K562 (cell line): ENCODE measurements around the gene FMNL3. TPM values are rescaled to one million over a fixed set of nuclear protein-coding genes. Genes with fewer than 3 reads are reported as not detected.

Experiments
- ATAC-seq: fragments of 200-7000 bp; cut with Tn5 transposase; 3 replicates; pipeline ENCODE4 v1.9.1; 2020; ENCODE audit warnings: moderate library complexity
- BruUV-seq: library from RNA; stranded (reverse); fragments of 400-500 nt; replicated peaks from 2 replicates; lab custom pipeline; 2021; lab: Mats Ljungman, UMichigan
- CTCF ChIA-PET: fragments of 300-600 bp; formaldehyde crosslinking; extraction: SDS; loops from one replicate; lab custom pipeline; 2021; ENCODE audit warnings: low intra/inter-chr PET ratio; lab: Yijun Ruan, JAX
- POLR2A ChIA-PET: fragments of 300-600, 350-650 bp; sonication (Branson Sonifier 250); formaldehyde crosslinking; extraction: SDS; loops from one replicate; lab custom pipeline; 2021; ENCODE audit warnings: antibody characterized with exemption, inconsistent platforms; lab: Yijun Ruan, JAX
- DNase-seq, 4 experiments: peaks; one replicate each; pipeline versions ENCODE4 v3.0.0 to v3.0.0-alpha.2; 2011 to 2018; ENCODE audit warnings: low spot score in 3 of 4, mixed read lengths in 3 of 4; ENCODE audit errors: extremely low read depth in 1 of 4
- FAIRE-seq: peaks from 2 replicates; lab custom pipeline; 2011; peaks lifted over from hg19 to GRCh38; lab: Jason Lieb, UNC
- H2AFZ ChIP-seq: 2 replicates; pipeline ENCODE4 v1.6.0; 2011; ENCODE audit warnings: low read depth, low read length, control low read depth, inconsistent platforms
- H3K27ac ChIP-seq: fragments of 200-600 bp; 3 replicates; pipeline ENCODE4 v1.8.0; 2011; ENCODE audit warnings: low read depth, mild to moderate bottlenecking, control low read depth, inconsistent platforms, low read length, moderate library complexity, mixed read lengths; ENCODE audit errors: extremely low read depth
- H3K27me3 ChIP-seq, 2 experiments: fragments of 300-600 bp in 1 of 2; 2 replicates in 1 of 2; 3 replicates in 1 of 2; pipeline versions ENCODE4 v1.6.0 to v1.8.0; 2011; ENCODE audit warnings: inconsistent platforms in 2 of 2, low read length in 2 of 2, mild to moderate bottlenecking in 1 of 2, mixed read lengths in 1 of 2, moderate library complexity in 1 of 2; ENCODE audit not compliant: control insufficient read depth in 2 of 2, insufficient read depth in 2 of 2
- H3K36me3 ChIP-seq: fragments of 300-600 bp; 3 replicates; pipeline ENCODE4 v1.8.0; 2011; ENCODE audit warnings: mild to moderate bottlenecking, low read length, inconsistent platforms; ENCODE audit not compliant: control insufficient read depth, insufficient read depth
- H3K4me1 ChIP-seq, 2 experiments: fragments of 200-600 bp in 1 of 2; replicated peaks in 1 of 2; 2 replicates in 1 of 2; 3 replicates in 1 of 2; pipeline versions ENCODE4 v1.5.1 to v1.8.0; 2011; ENCODE audit warnings: inconsistent platforms in 2 of 2, low read length in 2 of 2, mild to moderate bottlenecking in 1 of 2, mixed read lengths in 1 of 2, moderate library complexity in 1 of 2; ENCODE audit not compliant: control insufficient read depth in 2 of 2, insufficient read depth in 2 of 2
- H3K4me2 ChIP-seq: 2 replicates; pipeline ENCODE4 v1.6.1; 2011; ENCODE audit warnings: low read length, control low read depth, inconsistent platforms, mixed read lengths; ENCODE audit not compliant: insufficient read depth
- H3K4me3 ChIP-seq: fragments of 200-600 bp; sonication (generic), shearing (Covaris generic); 2 replicates; pipeline ENCODE4 v1.5.1; 2016; ENCODE audit warnings: control low read depth, inconsistent platforms
- H3K79me2 ChIP-seq: fragments of 200-600 bp; 3 replicates; pipeline ENCODE4 v1.8.0; 2011; ENCODE audit warnings: low read length, inconsistent platforms; ENCODE audit not compliant: control insufficient read depth, insufficient read depth
- H3K9ac ChIP-seq, 2 experiments: 2 replicates each; pipeline versions ENCODE4 v1.6.0 to v1.6.1; 2011; ENCODE audit warnings: low read depth in 2 of 2, low read length in 2 of 2, control low read depth in 1 of 2, inconsistent platforms in 1 of 2, mild to moderate bottlenecking in 1 of 2, mixed read lengths in 1 of 2; ENCODE audit not compliant: insufficient read depth in 1 of 2
- H3K9me1 ChIP-seq: one replicate; pipeline ENCODE4 v1.6.0; 2011; ENCODE audit warnings: inconsistent platforms, mild to moderate bottlenecking, low read length, moderate library complexity; ENCODE audit not compliant: control insufficient read depth, insufficient read depth
- H3K9me3 ChIP-seq: replicated peaks from 2 replicates; pipeline ENCODE4 v1.5.1; 2011; ENCODE audit warnings: low read depth, low read length, inconsistent platforms; ENCODE audit not compliant: control insufficient read depth, insufficient read depth
- H4K20me1 ChIP-seq: replicated peaks from 2 replicates; pipeline ENCODE4 v1.6.1; 2011; ENCODE audit warnings: low read length, inconsistent platforms, mixed read lengths; ENCODE audit not compliant: control insufficient read depth, insufficient read depth
- CXXC5 ChIP-seq: fragments of 250-450 bp; sonication (Bioruptor Pico); IDR thresholded peaks from 2 replicates; pipeline ENCODE4 v1.8.0; 2022; ENCODE audit warnings: inconsistent platforms, mild to moderate bottlenecking, moderate library complexity
- SMARCA4 ChIP-seq: fragments of 450-650 bp; IDR thresholded peaks from 2 replicates; pipeline ENCODE4 v1.6.1; 2016
- WGBS: fragments of 100-300 bp; shearing (Covaris generic); methylation state at CpG from one replicate; pipeline ENCODE4 v1.1.6; 2016; ENCODE audit warnings: low coverage, mixed read lengths; ENCODE audit not compliant: insufficient coverage; ENCODE audit errors: missing lambda C conversion rate; 5-methylcytosine and 5-hydroxymethylcytosine counted together
- in situ Hi-C: fragments of 300-500 bp; cut with MboI; formaldehyde crosslinking; loops from 4 replicates; pipeline ENCODE4 v1.15.0; 2018; ENCODE audit warnings: inconsistent platforms, mixed read lengths
- intact Hi-C: fragments of 100-400 bp; cut with micrococcal nuclease; formaldehyde crosslinking; loops from 2 replicates; pipeline ENCODE4 v1.14.2; 2022
- polyA plus RNA-seq, 8 experiments: library from polyadenylated mRNA; depleted of rRNA in 4 of 8; stranded (reverse) in 5 of 8; unstranded in 3 of 8; fragments of >200 nt; fragmentation: Nextera tagmentation in 2 of 8; fragmentation: Illumina TruSeq in 1 of 8; extraction: Ambion mirVana in 2 of 8; extraction: Trizol in 1 of 8; gene quantifications; 2 replicates each; pipeline versions ENCODE4 v1.2.1 to v1.2.3, GENCODE V29; 2011 to 2014; ENCODE audit warnings: inconsistent platforms in 1 of 8, missing spikeins in 1 of 8
- total RNA-seq, 7 experiments: library from RNA; depleted of rRNA in 6 of 7; stranded (reverse); fragments of >200 nt in 6 of 7; fragmentation: Illumina TruSeq in 2 of 7; extraction: Trizol in 2 of 7; gene quantifications; 2 replicates each; pipeline versions ENCODE4 v1.2.1 to v1.2.3, GENCODE V29; 2011 to 2021; ENCODE audit warnings: low replicate concordance in 1 of 7
- TF ChIP-seq, protein P1 (sequence below): fragments of 150-350 bp; IDR thresholded peaks from 2 replicates; pipeline ENCODE4 v1.6.1; 2014; ENCODE audit warnings: low read depth, mild to moderate bottlenecking, low read length, borderline replicate concordance

FMNL3 gene
- total and polyA plus RNA-seq, 9 of the 15 experiments (the other 6 are each of a cell fraction or from before 2014, with no cell fraction given) = 0.49 to 14.4 (median 6.8) TPM

DNA sequence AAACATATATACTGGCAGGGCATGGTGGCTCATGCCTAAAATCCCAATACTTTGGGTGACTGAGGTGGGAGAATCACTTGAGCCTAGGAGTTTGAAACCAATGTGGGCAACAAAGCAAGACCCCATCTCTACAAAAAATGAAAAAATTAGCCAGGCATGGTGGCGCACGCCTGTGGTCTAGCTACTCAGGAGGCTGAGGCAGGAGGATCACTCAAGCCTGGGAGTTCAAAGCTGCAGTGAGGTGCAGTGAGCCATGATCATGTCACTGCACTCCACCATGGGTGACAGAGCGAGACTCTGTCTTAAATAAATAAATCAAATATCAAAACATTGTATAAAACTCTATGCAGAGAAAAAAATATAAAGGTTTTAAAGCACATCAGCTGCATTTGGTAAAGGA, 5.2 kb downstream of the FMNL3 start:
- no peaks in the 10 kb centered on the region for H3K9me3 ChIP-seq
- no peaks in the 10 kb centered on the region for H3K27me3 ChIP-seq
- ChIA-PET POLR2A (interaction anchor here (0.7 to 2.0 kb wide), 2 partner anchors 23 to 118 kb away, joined by 3 to 9 read pairs; no protein-coding TSS in a partner anchor), CTCF (no interaction called here)
- no peak for DNase-seq
- H3K4me3 ChIP-seq = no peak overlapping the region
- no peaks in the 10 kb centered on the region for H3K36me3 ChIP-seq
- no peaks in the 10 kb centered on the region for H3K9me1 ChIP-seq
- H4K20me1 ChIP-seq = peaks cover 4% of the 10 kb centered on the region; the same call in 1 of the 2 replicates
- no peak overlapping the region for H3K9ac ChIP-seq
- H3K79me2 ChIP-seq = peaks cover 20% of the 10 kb centered on the region
- no peak for ATAC-seq
- no TSS peak for BruUV-seq
- no peak for FAIRE-seq
- TF ChIP-seq SMARCA4 = no peak
- no peak for TF ChIP-seq CXXC5 (CRISPR knock-in tag)
- TF ChIP-seq, protein P1, sequence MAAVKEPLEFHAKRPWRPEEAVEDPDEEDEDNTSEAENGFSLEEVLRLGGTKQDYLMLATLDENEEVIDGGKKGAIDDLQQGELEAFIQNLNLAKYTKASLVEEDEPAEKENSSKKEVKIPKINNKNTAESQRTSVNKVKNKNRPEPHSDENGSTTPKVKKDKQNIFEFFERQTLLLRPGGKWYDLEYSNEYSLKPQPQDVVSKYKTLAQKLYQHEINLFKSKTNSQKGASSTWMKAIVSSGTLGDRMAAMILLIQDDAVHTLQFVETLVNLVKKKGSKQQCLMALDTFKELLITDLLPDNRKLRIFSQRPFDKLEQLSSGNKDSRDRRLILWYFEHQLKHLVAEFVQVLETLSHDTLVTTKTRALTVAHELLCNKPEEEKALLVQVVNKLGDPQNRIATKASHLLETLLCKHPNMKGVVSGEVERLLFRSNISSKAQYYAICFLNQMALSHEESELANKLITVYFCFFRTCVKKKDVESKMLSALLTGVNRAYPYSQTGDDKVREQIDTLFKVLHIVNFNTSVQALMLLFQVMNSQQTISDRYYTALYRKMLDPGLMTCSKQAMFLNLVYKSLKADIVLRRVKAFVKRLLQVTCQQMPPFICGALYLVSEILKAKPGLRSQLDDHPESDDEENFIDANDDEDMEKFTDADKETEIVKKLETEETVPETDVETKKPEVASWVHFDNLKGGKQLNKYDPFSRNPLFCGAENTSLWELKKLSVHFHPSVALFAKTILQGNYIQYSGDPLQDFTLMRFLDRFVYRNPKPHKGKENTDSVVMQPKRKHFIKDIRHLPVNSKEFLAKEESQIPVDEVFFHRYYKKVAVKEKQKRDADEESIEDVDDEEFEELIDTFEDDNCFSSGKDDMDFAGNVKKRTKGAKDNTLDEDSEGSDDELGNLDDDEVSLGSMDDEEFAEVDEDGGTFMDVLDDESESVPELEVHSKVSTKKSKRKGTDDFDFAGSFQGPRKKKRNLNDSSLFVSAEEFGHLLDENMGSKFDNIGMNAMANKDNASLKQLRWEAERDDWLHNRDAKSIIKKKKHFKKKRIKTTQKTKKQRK = no peak
- H3K4me1 ChIP-seq = peaks cover 12 to 54% of the 10 kb centered on the region in 2 experiments
- H3K27ac ChIP-seq = no peak overlapping the region
- WGBS = 81% methylated on average over 3 of the region's 3 CpGs
- H2AFZ ChIP-seq = no peak overlapping the region
- H3K4me2 ChIP-seq = no peak overlapping the region
- intact Hi-C loops (loop anchor here (10.0 kb wide), 1 partner anchor 347 kb away; no protein-coding TSS in a partner anchor), in situ Hi-C loops (no loop called here)
